ENCODE data around the gene SFT2D2.

The SFT2D2 gene

DNA sequence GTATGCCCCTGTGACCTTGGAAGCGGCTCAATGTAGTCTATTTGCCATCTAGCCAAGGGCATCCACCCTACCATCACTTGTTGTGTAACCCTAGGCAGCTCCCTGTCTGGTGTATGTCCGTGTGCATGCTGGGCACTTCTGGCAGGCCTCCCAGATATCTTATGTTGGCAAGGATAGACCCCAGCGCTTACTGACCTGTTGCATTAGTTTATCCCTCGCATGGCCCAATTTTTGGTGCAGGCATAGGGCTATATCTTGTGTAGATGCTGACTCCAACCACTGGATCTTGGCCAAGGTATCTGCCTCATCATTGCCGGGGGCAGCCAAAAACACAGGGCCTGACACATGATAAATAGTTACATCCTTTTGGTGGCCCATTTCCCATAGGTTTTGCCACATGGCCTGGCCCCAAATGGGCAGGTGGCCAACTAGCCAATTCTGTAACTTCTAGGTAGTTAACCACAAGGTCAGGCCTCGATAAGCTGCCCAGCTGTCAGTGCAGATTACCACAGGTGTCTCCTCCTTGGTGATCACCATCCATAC is 40.9 kb downstream of the SFT2D2 start:
- no peak for DNase-seq (ENCODE audit: low spot score)

DNA sequence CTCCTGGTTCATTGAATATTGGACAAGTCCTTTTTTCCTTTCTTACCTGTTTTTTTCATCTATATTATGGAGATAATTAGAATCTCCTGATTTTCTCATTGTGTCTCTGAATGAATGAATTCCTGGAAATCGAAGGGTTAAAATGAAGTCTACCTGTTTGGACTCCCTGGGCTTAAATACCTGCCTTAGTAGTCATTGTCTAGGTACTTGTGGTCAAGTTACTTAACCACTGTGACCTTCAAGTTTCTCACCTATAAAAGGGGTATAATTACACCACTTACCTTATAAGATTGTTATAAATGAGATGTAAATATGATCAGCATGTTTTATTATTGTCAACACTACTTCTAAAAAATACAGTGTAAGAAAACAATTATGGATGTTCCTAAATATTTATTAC is 45.8 kb downstream of the SFT2D2 start:
- no peak for DNase-seq (ENCODE audit: low spot score)

DNA sequence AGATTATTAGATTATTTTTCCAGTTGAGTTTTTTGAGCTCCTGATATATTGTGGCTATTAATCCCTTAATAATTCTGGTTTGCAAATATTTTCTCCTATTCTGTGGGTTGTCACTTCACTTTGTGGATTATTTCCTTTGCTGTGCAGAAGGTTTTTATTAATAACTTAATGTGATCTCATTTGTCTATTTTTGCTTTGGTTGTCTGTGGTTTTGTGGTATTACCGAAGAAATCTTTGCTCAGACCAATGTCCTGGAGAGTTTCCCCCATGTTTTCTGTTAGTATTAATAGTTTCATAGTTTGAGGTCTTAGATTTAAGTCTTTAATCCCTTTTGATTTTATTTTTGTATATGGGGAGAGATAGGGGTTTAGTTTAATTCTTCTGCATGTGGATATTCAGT is 47.8 kb downstream of the SFT2D2 start:
- no peak for DNase-seq (ENCODE audit: low spot score)

DNA sequence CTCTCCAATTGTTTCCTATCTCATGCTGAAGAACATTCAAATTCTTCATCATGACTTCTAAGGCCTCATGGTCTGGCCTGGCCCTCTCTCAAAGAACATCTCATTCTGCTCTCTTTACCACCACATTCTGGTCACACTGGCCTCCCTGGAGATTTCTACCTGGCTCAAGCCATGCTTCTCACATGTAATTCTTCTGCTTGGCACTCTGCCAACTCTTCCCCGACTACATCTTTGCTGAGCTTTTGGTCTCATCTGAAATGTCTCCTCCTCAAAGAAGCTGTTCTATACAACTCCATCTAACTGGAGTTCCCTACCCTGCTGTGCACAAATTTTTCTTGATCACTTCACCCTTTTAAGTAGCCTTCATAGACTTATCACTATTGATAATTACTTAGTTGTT is 53.4 kb downstream of the SFT2D2 start:
- DNase-seq (ENCODE audit: low spot score), result no peak

DNA sequence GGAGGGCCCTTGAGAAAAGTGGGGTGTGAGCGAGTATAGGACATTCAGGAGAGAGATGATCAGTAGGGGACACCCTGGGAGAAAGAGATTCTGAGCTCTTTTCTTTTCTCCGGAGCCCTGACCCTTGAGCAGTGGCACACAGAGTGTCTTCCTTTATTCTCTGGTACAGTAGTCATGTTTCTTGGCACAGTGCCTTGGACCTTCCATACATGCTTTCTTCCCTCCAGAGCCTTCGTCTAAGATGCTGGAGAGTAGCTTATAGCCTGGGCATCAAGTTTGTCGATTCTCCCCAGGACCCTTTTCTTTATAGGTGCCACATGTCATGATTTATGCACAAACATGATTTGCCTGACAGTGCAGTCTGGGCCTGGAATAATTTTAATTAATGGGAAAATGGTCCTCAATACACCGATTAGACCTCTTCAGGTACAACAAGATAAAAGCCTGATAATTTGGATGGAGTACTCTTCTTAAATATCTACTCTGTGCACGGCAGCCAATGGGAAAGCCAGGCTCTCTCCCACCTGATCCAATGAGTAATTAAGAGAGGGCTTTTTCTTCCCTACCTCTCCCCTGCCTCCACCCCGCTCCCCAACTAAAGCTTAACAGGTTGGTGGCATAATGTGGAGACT is 54.6 kb downstream of the SFT2D2 start, which contains the start of gene TBX19:
TSS of gene TBX19 (plus strand) at position 582 of the 632 bp plus-strand sequence. CDS start 214 bp downstream, outside the sequence.
- no peak for DNase-seq (ENCODE audit: low spot score)

DNA sequence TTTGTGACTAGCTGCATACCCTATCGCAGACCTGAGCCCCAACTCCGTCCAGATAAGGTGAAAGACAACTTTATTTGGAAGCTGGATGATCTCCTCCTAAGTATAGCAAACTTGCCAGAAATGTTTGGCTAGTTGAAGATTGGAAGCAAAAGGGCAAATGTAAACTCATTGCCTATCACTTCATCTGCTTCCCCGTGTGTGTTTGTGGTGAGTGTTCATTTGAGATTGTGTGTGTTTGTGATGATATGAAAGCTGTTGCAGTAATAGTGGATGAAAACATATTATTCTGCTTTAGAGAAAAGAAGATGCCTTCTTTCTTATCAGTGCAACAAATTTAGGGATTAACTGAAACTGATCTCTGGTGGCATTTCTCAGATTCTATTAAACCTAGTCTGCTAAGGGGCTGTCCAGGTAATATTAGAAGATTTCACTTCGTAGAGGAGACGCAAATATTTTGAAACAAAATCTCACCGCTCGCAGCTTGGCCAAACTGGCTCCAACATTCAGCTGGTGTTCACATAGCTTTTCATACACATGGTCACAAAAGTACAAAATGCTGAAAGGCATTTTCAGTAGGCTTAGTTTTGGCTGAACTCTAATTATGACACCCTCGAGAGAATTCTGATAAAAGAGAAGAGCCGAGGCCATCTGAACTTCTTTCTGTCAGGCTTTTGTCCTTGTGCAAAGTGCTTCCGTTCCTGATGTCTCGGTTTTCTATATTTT is 56.0 kb downstream of the SFT2D2 start:
- no peak for DNase-seq (ENCODE audit: low spot score)

DNA sequence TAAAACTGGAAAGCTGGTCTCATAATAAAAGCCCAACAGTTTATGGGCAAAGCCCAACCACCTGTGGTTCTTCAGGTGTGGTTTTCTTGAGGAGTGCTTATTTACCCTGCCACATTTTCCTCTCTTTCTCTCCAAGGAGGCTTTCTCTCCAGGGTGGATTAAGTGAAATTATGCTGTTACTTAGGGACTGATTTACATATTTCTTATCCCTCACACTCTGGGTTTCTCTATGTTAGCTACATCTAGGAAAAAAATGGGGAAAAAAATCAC is 59.7 kb downstream of the SFT2D2 start:
- DNase-seq (ENCODE audit: low spot score), result no peak

DNA sequence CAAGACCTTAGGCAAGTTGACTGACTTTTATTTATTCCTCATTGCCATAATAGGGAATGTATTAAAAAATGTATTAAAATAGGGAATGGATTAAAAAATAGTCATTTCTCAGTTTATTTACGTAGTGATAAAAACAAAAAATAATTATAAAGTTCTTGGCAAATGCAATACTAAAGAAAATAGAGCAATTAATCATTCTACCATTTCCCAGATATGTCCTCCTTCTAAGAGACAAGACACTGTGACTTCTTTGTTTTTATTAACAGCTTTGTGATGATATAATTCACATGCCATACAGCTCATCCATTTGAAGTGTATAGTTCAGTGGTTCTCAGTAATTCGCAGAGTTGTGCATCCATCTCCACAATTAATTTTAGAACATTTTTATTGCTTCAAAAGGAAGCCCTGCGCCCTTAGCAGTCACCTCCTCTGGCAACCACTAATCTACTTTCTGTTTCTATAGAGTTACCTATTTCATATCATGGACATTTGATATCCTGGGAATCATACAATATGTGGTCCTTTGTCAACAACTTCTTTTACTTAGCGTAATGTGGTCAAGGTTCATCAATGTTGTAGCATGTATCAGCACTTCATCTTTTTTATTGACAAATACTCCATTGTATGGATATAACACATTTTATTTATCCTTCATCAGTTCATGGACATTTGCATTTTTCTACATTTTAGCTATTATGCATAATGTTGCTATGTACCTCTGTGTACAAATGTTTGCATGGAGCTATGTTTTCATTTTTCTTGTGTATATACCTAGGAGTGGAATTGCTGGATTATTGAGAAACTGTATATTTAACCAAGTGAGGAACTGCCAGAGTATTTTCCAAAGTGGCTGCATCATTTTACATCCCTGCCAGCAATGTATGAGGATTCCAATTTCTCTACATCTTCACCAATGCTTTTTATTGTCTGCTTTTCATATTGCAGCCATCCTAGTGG is 60.4 kb downstream of the SFT2D2 start:
- DNase-seq (ENCODE audit: low spot score), result no peak

DNA sequence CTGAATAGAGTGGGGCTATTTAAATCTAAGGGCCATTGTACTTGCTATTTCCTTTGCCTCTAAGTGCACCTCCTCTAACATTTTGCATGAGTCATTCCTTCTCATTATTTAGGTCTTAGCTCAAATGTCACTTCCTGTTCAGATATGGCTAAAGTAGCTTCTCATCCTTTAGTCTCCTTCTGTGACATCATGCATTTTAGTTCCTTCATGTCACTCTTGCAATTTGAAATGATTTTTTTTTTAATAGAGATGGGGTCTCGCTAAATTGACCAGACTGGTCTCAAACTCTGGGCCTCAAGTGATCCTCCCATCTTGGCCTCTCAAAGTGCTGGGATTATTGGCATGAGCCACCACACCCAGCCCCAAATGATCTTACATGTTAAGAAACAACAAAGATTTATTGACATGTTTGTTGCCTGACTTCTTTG is 61.4 kb downstream of the SFT2D2 start:
- no peak for DNase-seq (ENCODE audit: low spot score)

DNA sequence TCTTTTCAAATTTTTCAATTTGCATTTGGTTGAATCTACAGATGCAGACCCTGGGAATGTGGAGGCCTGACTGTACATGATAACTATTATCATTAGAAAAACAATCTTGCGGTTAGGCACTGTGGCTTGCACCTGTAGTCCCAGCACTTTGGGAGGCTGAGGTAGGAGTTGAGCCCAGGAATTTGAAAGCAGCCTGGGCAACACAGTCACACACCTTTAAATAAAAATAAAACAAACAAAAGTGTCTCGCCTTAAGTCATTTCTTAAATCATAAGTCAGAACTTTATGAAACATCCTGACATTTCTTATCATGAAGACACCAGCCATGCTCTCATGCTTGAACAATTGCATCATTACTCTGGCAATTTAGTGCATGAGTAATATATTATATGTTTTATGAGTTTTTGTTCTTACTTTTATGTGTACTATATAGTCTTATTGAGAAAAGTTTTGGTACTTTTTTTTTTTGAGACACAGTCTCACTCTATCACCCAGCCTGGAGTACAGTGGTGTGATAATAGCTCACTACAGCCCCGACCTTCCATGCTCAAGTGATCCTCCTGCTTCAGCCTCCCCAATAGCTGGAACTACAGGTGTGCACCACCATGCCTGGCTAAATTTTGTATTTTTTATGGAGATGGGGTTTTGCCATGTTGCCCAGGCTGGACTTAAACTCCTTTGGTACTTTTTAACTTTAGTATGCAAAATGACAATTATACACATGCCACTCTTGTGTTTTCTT is 62.7 kb downstream of the SFT2D2 start:
- DNase-seq (ENCODE audit: low spot score), result no peak

DNA sequence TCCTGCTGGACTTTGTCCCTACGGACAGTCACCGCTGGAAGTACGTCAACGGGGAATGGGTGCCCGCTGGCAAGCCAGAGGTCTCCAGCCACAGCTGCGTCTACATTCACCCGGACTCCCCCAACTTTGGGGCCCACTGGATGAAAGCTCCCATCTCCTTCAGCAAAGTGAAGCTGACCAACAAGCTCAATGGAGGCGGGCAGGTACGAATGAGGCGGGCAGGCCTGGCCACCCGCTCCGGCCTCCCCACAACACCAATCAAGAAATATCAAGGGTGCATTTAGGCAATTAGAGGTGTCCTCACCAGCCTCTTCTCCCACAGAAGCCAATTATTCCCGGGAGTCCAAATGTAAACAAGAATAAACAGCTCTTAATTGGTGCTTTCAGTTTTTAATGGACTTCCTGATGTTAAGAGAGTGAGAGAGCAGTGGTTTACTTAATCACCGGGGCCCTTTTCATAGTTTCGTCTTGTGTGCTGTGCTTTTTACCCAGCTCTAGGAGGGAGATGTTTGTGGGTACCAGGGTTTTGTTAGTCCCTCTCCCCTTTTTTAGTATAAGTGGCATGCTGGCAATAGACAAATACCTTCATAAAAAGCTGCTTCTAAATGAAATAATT is 65.5 kb downstream of the SFT2D2 start:
- DNase-seq (ENCODE audit: low spot score), result no peak

DNA sequence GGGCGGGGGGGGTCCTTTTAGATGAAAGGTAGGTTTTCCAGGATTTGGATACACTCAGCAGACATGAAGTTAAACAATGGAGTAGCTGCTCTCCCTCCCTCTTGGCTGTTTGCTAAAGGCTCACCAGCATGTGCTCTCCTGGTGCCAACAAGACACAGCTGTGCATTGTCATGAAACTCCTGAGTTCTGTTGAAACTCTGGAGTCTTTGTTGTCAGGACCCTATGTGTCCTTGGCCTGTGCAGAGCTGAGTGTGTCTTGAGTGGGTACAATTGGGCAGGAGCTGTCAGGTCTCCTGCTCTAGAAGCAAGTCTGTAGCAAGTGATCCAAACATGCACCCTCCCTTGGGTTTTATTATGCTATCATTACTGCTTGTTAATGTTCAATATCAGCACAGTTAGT is 67.6 kb downstream of the SFT2D2 start:
- DNase-seq (ENCODE audit: low spot score), result no peak

DNA sequence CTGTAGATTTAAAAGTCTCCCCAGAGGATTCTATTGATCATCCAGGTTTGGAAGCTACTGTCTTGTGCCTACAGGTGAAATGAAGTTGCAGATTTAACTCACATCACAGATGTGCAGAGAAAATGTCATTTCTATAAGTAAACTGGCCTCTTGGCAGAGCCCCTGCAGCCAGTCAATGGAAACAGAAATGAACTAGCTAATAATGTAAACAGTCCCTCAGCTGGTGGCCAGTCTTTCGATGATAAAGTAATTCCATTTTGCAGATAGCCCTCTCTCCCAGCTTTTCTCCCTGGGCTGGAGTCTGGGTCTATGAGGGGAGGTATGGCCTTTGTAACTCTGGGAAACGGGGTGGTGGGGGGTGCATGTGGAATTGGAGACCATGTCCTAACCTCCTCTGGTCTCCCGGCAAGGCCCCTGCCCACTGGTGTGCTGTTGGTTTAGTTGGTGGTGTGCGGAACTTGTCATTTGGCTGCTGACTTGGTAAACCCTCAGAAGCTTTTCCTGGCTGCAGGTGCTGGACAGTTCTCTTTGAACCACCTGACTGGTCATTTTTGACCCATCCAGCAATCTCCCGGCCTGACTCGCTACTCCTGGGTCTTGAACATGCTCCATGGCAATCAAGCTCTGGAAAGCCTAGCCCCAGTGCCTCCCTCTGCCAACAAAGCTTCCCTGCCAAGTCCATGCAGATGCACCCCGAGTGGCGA is 69.8 kb downstream of the SFT2D2 start:
- no peak for DNase-seq (ENCODE audit: low spot score)

DNA sequence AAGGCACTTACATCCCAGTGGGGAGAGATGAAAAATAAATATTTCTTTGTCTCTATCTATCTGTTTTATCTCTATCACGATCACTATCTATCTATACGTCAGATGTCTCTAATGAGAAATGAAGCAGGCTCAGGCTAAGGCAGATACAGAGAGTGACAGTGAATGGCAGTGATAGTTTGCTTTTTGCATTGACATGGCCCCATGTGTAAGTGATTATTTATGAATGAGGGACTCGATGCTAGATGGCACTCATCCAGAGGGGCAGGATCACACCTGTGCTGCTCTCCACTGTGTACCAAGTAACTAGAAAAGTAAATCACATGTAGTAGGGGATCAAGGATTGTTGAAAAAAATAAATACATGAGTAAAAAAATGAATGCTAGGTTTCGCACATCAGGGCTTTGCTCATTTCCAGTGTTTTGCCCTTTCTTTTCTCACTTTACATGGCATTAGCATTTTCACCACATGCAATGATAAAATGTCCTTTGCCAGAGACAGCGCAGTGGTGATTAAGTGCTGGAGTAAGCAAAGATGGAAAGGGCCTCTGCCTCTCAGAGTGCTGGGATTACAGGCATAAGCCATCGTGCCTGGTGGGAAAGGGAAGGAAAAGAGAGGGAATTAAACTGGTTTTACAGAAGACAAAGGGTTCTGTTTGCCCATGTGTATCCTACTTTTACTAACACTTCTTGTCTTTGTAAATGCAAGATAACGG is 71.4 kb downstream of the SFT2D2 start:
- DNase-seq (ENCODE audit: low spot score), result no peak

DNA sequence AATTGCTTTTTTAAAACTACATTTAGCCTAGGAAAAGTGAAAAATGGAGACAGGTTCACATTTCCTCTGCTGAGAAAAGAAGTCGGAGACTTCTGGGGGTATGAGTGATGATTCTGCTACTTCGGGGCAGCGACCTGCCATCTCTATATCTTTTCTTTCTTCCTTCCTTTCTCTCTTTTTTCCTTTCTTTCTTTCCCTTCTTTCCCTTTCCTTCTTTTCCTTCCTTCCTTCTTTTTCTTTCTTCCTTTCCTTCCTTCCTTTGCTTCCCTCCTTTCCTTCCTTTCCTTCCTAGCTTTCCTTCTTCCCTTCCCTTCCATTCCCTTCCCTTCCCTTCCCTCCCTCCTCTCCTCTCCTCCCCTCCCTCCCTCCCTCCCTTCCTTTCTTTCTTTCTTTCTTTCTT is 72.6 kb downstream of the SFT2D2 start:
- no peak for DNase-seq (ENCODE audit: low spot score)

DNA sequence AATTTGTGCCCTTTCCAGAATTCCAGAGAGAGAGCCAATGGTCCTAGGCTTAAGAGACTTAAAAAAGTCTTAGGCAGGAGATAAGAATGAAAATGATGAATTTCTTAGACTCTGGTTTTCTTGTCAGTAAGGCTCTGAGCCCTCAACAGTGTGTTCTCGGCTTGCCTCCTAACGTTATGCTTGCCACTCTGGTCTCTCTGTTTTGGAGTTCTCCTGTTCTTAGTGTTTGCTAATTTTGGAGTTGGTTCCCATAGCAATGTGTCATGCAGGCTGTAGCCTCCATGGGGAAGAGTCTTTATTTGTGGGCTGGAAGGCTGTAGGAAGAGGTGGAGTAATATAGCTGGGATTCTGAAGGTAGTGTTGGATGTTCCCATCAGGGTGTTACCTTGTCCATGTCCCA is 74.8 kb downstream of the SFT2D2 start:
- no peak for DNase-seq (ENCODE audit: low spot score)

DNA sequence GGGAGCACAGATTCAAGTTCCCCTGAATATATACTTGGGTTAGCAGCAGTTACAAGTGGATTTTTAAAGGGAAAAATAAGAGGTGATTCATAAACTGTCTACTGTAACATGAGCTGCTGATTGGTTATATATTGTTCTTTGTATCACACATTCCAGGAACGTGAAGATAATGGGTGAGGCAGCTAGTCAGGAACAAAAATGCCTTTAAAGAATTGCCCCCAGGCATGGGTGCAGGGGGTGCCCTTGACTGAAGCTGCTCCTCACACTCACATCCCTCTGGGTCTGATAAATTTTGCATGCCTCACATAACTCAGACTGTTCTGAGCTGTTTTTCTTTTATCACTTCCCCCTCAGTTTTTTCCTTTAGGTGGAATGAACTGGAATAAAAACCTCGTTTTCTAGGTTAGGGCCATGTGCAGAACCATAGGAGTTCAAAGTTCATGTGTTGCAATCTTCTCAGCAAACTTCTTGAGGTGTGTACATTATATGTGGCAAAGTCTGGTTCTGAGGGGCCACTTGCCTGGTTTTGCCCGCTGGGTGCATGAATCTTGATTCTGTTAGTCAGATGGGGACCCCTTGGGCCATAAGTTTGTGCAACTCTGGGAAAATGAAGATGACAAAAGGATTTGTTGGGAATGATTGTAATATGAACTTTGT is 76.0 kb downstream of the SFT2D2 start:
- no peak for DNase-seq (ENCODE audit: low spot score)
